GM21390 (cell line): ENCODE results near the gene COL5A1.

Experiments used
- ATAC-seq: cut with Tn5 transposase; IDR thresholded peaks from one replicate; pipeline ENCODE4 v1.9.1; 2021; ENCODE audit not compliant: unreplicated experiment

The COL5A1 gene

DNA sequence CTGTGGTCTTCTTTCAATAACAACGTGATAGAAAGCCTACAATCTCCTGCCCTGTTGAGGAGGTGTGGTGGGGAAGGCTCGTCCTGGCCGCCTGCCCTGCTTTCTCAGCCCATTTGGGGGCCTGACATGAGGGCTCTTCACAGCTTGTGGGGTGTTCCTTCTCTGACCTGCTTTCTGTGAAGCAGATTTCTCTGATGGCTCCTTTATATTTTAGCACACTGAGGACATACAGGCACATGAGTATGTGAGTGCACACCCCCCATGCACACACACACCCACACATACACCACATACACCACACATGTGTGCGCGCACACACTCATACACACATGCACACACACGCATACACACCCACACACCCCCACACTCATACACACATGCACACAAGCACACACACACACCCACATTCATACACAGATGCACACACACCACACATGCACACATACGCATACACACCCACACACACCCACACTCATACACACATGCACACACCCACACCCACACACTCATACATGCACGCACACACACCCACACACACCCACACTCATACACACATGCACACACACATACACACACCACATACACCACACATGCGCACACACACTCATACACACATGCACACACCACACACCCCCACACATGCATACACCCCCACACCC, 117.5 kb downstream of the COL5A1 start:
- ATAC-seq: no peak

DNA sequence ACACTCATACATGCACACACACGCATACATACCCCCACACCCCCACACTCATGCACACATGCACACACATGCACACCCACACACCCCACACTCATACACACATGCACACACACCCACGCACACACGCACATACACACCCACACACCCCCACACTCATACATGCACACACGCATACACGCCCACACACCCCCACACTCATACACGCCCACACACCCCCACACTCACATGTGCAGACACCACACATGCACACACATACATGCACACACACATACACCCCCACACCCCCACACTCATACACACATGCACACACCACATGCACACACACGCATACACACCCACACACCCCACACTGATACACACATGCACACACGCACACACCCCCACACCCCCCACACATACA, 118.3 kb downstream of the COL5A1 start:
- ATAC-seq: no peak

DNA sequence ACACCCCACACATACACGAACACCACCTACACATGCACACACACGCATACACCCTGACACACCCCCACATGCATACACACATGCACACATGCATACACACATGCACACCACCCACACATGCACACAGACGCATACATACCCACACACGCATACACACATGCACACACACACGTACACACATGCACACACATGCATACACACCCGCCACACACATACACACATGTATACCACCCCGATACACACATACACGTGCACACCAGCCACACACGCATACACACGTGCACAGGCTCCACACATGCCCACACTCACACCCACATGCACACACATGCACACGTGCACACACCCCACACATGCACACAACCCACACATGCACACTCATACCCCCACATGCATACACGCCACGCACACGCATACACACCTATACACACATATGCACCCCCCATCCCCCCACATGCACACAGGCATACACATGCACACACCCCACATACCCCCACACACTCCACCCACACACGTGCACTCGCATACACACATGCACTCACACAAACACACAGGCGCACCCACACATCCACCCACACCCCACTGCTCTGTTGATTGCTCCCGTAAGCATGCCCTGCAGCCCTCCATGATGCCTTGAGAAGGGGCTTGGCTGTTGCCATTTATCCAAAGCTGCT, 119.3 kb downstream of the COL5A1 start:
- ATAC-seq: no peak

DNA sequence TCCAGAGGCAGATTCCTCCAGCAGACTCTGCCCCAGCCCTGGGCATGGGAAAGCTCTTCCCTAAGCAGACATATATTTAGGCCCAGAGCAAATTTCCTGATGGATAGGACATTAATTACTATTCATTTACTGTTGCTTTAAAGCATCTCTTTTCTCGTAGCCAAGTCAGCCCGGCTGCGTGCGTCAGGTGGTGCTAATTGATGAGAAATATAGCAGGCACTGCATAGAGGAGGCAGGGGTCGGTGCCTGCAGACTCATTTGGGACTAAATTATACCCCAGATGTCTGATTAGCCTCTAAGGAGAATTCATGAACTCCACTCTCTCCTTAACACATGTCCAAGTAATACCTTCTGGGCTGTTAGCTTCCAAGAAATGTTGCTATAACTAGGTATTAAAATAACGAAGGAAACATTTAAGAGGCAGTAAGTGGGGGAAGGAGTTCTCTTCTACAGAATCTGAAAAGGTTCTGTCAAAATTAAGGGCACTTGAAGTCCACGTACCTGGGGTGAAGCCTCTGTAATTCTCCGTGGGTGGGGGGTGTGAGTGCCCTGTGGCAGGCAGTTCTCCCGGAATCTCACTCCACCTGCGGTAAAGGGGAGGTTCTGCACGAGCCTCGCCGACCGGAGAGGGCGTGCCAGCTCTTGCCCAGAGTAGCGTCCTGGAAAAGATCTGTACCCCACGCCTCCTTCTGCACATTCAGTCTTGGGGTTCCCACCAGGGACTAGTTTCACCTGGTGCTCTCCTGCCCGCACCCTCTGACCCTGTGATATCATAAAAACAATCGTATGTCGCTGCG, 123.1 kb downstream of the COL5A1 start:
- no peak for ATAC-seq

DNA sequence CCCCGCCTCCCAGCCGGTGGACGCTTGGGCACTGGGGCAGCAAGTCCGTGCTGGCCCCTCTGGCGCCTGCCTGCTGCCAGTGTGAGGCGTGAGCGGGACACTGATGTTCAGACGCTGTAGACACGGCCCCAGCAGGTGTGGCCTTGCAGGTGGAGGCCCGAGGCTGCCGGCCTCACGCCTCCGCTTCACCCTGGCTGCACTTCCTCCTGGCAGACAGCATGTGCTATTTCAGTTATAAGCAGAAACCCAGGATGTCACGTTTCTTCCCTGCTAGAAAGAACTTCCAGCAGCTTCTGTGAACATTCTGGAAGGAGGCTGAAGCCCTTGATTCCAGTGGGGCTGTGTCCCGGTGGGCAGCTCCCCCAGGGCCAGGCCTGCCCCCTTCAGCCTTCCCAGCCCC, 124.2 kb downstream of the COL5A1 start:
- ATAC-seq: no peak

DNA sequence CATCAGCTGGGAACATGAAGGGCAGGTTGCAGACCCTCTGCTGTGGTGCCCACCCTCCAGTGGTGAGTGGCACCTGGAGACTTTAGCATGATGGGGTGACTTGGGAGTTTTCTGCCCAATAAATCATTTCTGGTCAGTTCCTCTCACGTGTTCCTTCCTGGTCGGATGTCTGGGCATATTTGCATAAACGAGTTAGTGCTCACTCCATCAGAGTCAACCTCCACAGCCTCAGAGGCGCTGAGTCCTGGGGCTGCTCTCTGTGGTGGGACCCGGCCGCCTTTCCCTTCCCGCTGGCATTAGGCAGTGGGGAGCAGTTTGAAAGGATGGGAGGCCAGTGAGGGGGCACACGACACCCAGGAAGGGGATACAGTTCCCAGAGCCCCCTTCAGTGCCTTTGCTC, 125.0 kb downstream of the COL5A1 start:
- no peak for ATAC-seq

DNA sequence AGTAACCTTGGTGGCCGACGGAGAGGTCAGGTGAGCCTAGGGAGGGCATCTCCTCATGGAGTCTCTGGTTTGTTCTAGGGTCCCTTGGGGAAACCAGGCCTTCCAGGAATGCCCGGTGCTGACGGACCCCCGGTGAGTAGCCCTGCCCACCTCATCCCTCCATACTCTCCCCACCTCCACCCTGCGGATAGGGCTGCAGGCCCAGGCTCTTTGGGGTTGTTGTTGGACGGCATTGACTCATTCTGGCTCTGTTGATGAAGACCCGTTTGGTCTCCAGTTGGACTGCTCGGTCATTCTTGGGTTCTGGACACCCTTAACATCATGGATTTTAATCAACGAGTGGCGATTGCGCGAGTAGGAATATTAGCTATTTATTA, 126.7 kb downstream of the COL5A1 start:
- ATAC-seq: no peak

DNA sequence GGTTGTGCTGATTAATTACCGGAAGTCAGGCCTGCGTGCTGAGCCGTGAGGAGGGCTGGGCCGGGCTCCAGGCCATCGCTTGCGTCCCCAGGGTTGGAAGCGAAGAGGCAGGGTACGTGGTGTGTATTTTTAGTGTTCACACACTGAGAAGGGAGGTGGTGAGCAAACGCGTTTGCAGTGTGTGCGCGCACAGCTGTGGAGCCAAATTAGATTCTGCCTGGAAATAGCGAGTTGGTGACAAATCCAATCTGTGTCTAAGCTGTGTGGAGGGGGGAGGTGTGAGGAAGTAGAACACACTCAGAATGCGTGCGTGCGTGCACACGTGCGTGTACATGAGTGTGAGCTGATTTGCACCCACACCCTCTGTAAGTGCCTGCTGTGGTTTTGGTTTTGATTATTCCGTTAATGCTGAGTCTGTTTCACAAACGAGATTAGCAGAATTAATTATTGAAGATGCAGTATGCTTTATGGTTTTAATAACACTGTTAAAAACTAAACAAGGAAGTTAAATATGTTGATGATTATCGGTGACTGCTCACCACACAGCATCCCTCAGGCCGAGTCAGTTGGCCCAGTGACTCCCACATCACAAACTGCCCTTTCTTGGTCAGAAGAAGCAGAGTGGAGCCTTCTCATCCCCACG, 127.2 kb downstream of the COL5A1 start:
- ATAC-seq: no peak

DNA sequence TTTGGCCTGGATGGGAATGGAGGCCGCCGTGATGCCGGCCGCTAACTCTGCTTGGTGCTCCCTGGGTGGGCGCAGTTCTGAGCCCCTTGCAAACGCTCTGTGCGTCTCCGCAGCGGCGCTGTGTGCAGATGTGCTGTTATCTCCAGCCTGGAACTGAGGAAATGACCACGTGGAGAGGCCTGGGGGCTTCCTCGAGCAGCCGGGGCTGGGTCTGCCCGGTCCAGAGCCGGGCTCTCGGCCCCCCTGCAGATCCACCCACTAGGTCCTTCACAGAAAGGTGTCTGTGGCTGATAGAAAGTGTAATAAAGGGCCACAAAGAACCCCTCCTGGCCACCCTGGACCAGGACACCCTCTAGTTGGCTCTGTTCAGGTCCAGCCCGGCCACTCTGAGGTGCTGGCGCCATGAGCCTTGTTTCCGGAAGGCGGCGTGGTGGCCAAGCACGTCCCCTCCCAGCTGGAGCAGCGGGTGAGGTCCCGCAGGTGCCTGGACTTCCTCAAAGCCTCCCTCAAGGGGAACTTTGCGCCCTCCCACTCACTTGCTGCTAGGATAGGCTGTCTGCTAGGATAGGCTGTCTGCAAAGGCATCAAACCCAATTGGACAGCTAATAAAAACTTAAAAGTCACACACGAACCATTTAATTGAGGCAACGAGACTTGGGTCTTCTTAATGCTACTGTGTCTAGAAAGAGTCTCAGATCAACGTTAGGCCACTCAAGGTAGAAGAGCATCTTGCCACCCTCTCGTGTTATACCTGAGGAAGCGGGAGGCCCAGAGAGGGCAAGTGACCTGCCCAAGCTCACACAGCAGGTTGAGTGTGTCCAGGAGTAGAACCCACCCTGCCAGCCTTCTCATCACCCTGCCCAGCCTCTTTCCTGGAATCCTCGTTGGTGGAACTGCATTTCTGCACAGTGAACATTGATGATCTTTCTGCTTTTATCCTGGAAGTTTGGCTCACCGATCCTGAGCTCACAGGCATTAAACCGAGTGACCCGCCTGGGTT, 129.7 kb downstream of the COL5A1 start:
- no peak for ATAC-seq

DNA sequence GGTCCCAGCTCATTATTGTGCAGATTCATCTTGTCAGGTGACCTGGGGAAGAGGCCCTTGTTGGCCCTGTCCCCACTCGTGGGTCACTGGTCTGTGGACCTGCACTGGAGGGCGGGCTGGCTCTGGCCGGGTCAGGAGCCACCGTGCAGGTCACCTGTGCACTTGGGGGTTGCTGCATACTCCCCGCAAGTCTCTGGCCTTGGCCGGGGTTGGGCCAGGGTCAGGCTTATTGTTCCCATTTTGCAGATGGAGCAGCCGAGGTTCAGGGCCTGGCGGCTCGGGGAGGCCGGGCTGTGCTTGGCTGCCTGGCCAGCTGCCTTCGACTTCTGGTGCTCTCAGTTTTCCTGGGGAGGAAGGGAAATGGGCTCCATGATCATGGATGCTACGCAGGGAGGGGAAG, 130.7 kb downstream of the COL5A1 start:
- no peak for ATAC-seq

DNA sequence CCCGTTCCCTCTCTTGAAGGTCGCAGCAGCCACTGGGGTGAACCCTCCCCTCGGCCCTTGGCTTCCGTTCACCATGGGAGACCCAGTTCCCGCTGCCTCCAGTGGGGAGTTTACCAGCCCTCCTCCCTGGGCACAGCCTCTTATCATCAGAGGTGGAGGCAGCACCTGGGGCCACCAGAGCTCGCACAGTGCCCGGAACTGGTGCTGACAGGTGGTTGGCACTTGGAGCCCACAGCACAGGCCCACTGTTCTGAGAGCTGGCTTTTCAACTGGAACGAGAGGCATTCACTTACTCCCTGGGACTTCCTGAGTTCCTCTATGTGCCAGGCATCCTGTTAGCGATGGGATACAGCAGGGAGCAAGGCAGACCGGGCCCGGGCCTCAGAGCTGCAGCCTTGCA, 132.2 kb downstream of the COL5A1 start:
- no peak for ATAC-seq

DNA sequence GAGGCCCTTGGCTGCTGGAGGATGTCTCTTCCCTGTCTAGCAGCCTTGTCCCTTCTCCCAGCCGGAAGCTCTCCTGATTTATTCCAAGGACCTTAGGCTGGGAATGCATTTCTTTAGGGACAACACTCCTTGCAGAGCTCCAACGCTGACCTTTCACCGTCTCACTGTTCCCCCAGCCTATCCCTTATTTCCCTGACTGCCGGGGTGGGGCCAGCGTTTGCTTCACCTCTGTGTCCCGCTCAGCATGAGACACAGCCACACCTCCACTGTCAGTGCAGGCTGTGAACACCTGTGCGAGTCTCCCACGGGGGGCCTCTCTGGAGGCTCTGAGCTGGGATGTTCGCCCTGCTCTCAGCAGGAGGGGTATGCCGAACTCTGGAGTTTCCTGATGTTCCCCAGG, 132.8 kb downstream of the COL5A1 start:
- no peak for ATAC-seq

DNA sequence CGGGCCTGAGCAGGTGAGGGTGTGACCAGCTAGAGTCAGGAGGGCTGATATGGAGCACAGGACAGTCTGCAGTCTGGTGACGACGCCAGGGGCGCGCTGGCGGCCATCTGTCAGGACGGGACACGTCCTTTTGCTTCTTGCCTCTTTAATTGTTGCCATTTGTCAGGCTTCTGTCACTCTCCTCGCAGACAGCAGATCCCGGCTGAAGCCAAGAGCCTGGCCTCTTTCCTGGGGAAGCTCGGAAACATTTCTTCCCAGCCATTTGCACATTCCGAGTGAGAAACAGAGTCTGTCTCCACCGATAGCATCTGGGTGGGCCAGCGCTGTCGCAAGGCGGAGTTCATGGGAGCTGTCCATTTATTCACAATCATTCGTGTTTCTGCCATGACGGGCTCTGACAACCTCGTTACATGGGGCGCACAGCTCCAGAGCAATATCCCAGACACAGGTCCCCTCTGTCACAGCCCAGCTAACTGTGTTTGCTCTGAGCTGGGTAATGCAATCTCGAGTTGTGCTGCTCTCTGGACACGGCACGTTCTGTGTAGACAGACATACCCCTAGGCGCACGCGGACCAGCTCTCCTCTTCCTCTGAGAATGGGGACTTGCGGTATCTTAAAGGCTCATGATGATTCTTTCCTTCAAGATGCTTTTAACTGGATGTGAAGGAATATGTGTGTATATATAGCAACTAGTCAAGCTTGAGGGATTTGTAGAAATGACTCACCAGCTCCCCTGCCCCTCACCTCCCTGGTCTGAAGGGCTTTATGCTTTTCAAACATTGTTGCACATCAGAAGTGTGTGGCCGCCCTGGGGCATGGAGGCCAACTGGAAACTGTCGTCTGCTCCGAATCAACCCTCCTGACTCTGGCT, 133.7 kb downstream of the COL5A1 start:
- ATAC-seq: no peak

DNA sequence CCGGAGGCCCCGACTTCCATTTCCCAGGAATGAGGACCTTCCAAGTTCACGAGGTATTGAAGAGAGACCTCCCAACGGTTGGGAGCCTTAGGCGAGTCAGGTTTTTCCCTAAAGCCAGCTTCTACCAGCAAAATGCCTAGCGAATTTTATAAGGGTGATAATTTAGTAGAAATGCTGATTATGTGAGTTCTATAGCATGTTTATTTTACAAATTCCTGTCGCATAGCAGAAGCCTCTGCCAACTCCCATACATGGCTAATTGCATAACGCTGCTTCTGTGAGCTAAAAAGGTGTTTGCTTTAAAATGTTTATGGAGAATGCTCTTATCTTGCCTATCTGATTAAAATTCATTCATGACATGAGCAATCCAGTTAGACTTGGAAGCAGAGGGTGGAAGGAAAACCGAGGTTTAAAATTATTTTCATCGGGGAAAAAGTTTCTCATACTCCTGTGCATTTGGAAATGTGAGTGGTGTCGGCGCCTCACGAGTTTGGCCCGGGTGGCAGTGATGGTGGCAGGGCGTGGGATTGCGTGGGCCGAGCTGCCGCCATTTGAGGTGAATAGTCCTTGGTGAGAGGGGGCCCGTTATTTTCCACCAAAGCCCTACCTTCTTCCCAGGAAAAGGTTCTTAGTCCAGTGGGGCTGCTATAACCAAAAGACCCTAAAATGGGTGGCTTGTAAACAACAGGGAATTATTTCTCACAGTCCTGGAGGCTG, 134.6 kb downstream of the COL5A1 start:
- no peak for ATAC-seq

DNA sequence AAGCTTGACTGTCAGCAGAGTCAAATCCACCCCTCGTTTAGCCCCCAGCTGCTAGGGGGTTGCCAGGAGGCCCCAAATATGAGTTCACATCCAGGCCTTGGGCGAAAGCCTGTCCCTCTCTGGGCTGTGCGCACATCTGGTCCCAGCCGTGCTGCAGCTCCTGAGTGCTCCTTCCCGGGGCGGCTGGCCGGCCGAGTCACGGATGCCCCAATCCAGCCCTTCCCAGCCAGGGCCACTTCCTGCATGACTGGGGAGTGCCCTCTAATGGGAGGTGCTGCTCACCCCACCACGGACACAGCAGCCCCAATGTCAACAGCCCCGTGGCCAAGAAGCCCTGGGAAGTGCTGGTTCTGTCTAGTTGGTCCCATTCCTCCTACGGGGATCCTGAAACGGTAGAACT, 135.6 kb downstream of the COL5A1 start:
- no peak for ATAC-seq

DNA sequence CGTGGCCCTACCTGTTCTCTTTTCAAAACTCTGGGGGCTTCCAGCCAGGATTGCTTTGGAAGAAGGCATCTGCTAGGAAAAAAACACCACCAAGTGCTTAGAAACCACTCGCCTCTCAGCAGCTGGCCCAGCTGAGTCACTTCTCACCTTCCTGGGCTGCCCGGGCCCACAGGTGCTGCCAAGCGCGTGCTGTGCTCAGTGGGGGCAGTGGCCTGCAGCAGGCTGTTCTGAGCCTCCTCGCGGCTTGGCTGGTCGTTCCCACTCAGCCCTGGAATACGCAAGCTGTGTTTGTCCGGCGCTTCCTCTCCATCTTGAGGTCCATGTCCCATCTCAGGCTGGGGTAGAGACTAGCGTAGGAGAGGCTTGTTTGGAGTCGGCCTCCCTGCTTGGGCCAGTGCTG, 136.6 kb downstream of the COL5A1 start:
- no peak for ATAC-seq

DNA sequence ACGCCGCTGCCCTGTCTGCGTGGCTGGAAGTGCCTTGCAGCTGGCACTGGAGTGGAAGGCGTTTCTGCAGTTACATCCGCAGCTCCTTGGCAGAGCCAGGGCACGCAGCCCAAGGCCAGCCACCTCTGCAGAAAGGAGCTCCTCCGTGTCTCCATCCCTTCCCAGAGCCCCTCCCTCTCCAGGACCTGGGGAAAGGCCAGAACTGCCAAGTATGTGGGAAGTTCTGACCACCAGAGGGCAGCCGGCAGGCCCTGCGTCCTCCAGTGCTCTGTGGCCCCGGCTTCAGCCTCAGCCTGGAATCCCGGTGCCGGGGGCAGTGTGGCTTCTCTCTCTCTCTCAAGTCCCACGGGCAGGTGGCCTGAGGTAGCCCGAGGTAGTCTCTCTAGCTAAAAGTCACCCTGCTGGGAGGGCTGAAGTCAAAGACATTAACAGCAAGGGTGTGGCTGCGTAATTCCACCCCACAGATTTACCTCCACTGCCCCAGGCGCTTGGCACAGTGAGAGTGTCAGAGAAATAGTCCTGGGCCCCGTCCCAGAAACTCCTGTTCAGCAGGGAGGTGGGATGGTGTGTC, 137.3 kb downstream of the COL5A1 start:
- no peak for ATAC-seq

DNA sequence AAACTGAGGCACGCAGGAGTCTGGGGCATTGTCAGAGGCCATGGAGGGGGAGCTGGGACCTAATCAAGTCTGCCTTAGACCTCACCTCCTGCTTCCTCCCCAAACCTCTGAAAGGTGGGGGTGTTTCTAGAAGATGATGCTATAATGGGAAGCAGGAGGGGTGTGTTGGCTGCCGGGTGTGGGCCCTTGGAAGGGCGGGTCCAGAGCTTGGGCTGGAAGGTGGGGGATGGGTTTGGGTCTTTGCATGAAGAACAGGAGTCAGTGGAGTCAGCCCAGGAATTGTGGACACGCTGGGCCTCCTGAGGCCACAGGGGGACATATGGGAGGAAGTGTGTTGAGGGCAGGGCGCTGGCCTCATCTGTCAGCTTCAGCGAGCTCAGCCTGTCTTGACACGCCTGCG, 138.0 kb downstream of the COL5A1 start:
- no peak for ATAC-seq
